Measurements from ENCODE around the gene EEF1AKMT4. TPM values are rescaled to one million over a fixed set of nuclear protein-coding genes. Genes with fewer than 3 reads are reported as not detected.

Gene EEF1AKMT4
- polyA plus RNA-seq, 2 of the 4 experiments (the other 2 are of a cell fraction): 9.8 to 12.7 TPM

GRCh38 chr3:184239708-184240107 lies 9.8 kb upstream of the EEF1AKMT4 start:
- ATAC-seq: no peak
- ChIA-PET CTCF (interaction anchor here (1.5 to 5.3 kb wide), 5 partner anchors 10 to 344 kb away, joined by 3 to 44 read pairs (median 7); partner anchors contain the start of genes EEF1AKMT4 and VWA5B2), POLR2A (no interaction called here)
- Histone ChIP-seq H3K4me1 (no peaks in the 10 kb centered on the region), H3K4me2 (no peak overlapping the region), H3K27ac (no peak overlapping the region), H3K9me3 (no peaks in the 10 kb centered on the region), H3K4me3 (no peak overlapping the region)
- TF ChIP-seq HES2 (IDR thresholded peaks at IDR 0.05) (no peak), NFE2L2 (conservative IDR thresholded peaks at IDR 0.05; ENCODE audit: low read length) (no peak), HMGXB4 (CRISPR knock-in tag; IDR thresholded peaks at IDR 0.05; ENCODE audit: borderline replicate concordance) (no peak), NR3C1 (IDR thresholded peaks at IDR 0.05) (no peak), RNF2 (IDR thresholded peaks at IDR 0.05; ENCODE audit: borderline replicate concordance, low read depth) (no peak), KDM1A (IDR thresholded peaks at IDR 0.05; ENCODE audit: low read depth) (no peak), GATA3 (IDR thresholded peaks at IDR 0.05; ENCODE audit: borderline replicate concordance) (no peak), REST (IDR thresholded peaks at IDR 0.05) (no peak), MYC (IDR thresholded peaks at IDR 0.05; ENCODE audit: borderline replicate concordance, low read length) (no peak), POLR2A (IDR thresholded peaks at IDR 0.05; ENCODE audit: low read length) (no peak), JUN (IDR thresholded peaks at IDR 0.05) (no peak), HOXA7 (CRISPR knock-in tag; IDR thresholded peaks at IDR 0.05) (no peak), MAZ (IDR thresholded peaks at IDR 0.05; ENCODE audit: borderline replicate concordance, low read depth, low read length) (no peak)
- DNase-seq (ENCODE audit: low read depth in 1 of 2, low spot score in 1 of 2): no peak
- 89% methylated on average over 5 of the region's 7 CpGs for WGBS (ENCODE audit: missing lambda C conversion rate)
- no peak for FAIRE-seq

- Histone ChIP-seq H3K27ac (no peak overlapping the region), H3K9me3 (no peaks in the 10 kb centered on the region), H3K4me2 (no peak overlapping the region), H3K4me3 (no peak overlapping the region), H3K4me1 (no peaks in the 10 kb centered on the region)
- DNase-seq (ENCODE audit: low read depth in 1 of 2, low spot score in 1 of 2): no peak
- FAIRE-seq: no peak
- ChIA-PET CTCF (interaction anchor here (0.7 to 5.3 kb wide), 5 partner anchors 12 to 345 kb away, joined by 3 to 44 read pairs (median 4); partner anchors contain the start of gene VWA5B2), POLR2A (no interaction called here)
- ATAC-seq: peak; percentile 33 to 53; a peak in 4 of 6 replicates
- TF ChIP-seq ZFP36 (IDR thresholded peaks at IDR 0.05; ENCODE audit: borderline replicate concordance, partially characterized antibody) (no peak), REST (IDR thresholded peaks at IDR 0.05) (peak; percentile 88)
- WGBS (ENCODE audit: missing lambda C conversion rate): 50% methylated on average over 2 of the region's 4 CpGs
These were observed 8.9 kb upstream of the EEF1AKMT4 start for GRCh38 chr3:184240384-184241140.
